HG03442 (cell line): ENCODE measurements around the gene OR10D3.
"Not testable (repeated sequence)": the region's sequence is repeated elsewhere in the genome, so short reads cannot be mapped to it uniquely, and the experiment has no call there.

Source experiments
- ATAC-seq: cut with Tn5 transposase; IDR thresholded peaks from one replicate; pipeline ENCODE4 v1.9.1; 2021; ENCODE audit warnings: mild to moderate bottlenecking, moderate library complexity; ENCODE audit not compliant: unreplicated experiment

The OR10D3 gene, protein sequence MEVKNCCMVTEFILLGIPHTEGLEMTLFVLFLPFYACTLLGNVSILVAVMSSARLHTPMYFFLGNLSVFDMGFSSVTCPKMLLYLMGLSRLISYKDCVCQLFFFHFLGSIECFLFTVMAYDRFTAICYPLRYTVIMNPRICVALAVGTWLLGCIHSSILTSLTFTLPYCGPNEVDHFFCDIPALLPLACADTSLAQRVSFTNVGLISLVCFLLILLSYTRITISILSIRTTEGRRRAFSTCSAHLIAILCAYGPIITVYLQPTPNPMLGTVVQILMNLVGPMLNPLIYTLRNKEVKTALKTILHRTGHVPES

GRCh38 chr11:124183068-124183467 is at the start of gene OR10D3:
TSS of gene OR10D3 (plus strand) at chr11:124183345. CDS start at chr11:124185270, 1,925 bp downstream.
- ATAC-seq, result no peak

GRCh38 chr11:124143034-124143433 is 40.1 kb upstream of the OR10D3 start:
- no peak for ATAC-seq

DNA sequence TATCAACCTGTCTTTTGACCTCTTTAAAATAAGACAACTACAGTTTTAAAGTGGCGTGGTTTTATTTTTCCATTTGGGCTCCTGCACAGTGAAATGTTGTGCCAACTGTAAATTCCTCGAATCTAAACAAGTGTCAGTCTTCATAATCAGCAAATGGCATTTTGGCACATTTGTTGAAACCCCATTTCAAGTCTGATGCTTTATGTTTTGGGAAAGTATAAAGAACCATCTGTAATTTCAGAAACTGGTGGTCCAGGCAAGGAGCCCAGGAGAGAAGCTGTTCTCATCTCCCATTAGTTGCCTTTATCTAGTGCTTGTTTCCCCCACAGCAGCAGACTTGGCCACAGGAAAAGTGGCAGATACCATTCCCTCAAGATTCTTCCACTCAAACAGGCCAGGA is 35.2 kb upstream of the OR10D3 start:
- no peak for ATAC-seq

GRCh38 chr11:124150684-124151083 is 32.5 kb upstream of the OR10D3 start:
- ATAC-seq, result no peak

GRCh38 chr11:124152770-124153407 is 30.3 kb upstream of the OR10D3 start:
- no peak for ATAC-seq

DNA sequence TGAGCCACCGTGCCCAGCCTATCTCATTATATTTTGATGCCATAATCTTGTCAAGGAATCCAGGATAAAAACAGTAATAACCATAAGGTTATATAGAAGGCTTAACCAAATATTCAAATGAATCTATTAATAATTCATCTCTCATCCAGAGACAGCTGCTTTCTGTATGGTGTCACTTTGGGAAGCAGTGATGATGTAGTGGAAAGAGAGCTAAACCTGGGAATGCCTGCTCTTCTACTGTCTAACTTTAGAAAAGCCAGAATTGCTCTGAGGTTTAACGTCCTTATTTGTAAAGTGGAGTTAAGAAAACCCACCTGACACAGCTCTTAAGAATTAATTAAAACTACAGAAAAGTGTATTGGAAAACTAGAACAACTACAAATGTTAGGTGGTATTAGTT is 29.3 kb upstream of the OR10D3 start:
- no peak for ATAC-seq

- no peak for ATAC-seq
These were observed 23.7 kb upstream of the OR10D3 start for GRCh38 chr11:124159481-124159880.

- ATAC-seq, result no peak
These were observed 22.2 kb upstream of the OR10D3 start for GRCh38 chr11:124160986-124161385.

- no peak for ATAC-seq
These were observed 15.3 kb upstream of the OR10D3 start for GRCh38 chr11:124167826-124168231.

- no peak for ATAC-seq
These were observed 14.3 kb upstream of the OR10D3 start for GRCh38 chr11:124168796-124169195.

GRCh38 chr11:124170315-124170714 is 12.8 kb upstream of the OR10D3 start:
- ATAC-seq, result not testable (repeated sequence)

DNA sequence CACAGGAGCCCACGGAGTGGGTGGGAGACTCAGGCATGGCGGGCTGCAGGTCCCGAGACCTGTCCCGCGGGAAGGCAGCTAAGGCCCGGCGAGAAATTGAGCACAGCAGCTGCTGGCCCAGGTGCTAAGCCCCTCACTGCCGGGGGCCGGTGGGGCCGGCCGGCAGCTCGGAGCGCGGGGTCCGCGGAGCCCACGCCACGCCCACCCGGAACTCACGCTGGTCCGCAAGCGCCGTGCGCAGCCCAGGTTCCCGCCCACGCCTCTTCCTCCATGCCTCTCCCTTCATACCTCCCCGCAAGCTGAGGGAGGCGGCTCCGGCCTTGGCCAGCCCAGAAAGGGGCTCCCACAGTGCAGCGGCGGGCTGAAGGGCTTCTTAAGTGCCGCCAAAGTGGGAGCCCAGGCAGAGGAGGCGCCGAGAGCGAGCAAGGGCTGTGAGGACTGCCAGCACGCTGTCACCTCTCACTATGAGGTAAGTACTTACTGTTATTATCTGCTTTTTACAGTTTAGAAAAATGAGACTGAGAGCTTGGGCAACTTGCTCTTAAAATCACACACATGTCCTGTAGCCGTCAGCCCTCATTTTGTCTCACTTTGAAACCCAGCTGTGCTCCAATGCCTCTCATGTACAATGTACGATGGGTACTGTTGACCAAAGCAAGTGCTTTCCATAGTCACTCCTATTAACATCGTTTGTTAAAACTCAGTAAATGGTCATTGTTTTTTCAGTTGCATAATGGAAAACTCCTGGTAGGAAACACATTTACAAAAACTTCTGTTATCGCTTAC is 12.2 kb upstream of the OR10D3 start:
- no peak for ATAC-seq

- ATAC-seq, result no peak
These were observed 11.0 kb upstream of the OR10D3 start for GRCh38 chr11:124172101-124172500.

DNA sequence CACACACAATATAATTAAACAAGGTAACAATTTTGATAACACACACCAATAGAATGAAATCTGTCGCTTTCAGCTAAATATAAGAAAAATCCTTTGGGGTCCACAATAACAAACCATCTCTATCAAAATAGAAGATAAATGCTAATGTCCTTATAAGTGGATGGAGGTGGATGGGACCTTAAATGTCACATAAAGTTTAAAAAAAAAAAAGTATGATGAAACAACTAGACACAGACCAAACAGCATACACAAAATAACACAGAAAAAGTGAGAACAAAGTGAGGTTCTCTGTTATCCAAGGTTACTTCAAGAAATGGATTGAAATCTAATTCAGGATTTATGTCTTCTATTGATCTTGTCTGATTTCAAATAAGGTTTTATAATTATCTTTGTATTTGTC is 10.5 kb upstream of the OR10D3 start:
- no peak for ATAC-seq

- no peak for ATAC-seq
These were observed 9.1 kb upstream of the OR10D3 start for GRCh38 chr11:124174001-124174583.

GRCh38 chr11:124176925-124177715 is 6.0 kb upstream of the OR10D3 start:
- ATAC-seq, result no peak

DNA sequence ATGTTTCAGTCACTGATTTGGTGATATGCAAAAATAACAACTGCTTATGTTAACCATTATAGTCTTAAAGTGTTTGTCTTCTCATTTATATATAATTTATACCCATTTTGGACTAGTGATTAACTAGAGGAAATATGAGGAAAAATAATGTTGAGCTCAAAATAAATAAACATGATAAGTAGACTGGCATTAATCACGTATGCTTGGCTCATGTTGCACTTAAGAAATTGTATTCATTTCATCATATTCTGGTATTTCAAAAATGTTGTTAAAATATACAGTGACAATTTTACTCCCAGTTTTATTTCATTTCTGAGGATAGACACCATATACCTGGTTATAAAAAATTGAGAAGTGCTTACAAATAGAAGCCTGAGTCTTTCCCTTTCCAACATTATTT is 3.8 kb upstream of the OR10D3 start:
- ATAC-seq, result no peak

GRCh38 chr11:124190298-124191139 is 7.4 kb downstream of the OR10D3 start:
- no peak for ATAC-seq

DNA sequence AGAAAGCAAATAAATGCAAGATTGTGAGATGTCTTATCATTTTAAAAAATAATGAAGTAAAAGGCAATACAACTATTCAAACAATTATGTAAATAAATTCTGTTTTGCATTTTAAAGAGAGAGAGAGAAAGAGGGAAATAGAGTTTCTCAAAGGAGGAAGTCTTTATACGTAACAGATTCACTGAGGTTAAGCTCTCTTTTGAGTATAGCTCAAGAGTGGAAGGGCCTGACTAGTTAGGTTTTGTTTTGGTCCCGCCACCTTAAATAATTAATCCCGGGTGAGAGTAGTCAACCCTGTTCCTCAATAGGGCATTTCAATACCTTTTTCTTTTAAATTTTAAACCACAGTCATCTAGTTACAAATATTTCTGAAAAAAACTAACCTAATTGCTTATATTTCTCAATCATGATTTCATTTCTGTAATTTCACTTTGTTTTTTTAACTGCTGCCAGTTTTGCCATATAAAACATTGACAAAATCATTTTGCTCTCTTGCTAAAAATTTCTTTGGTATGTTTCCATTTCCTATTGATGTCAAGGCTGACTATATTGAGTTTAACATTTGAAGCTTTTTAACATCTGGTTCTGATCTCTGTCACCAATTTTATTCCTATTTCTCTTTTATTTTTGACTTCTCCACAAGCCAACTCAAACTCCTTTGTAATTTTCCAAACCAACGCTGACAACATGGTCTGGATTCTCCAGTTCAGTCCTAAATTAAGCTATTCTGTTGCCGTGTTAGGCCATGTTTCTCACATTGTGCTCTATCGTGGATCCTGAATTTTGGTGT is 10.3 kb downstream of the OR10D3 start:
- no peak for ATAC-seq
